Stimulated activated CD8-positive, alpha-beta memory T cell treated with anti-CD3 and anti-CD28 coated beads, Interleukin-4, amount 100 ng/mL, for 48 hours (primary cell): ENCODE data around the gene BABAM2.

Source experiments
- DNase-seq: peaks from one replicate; pipeline ENCODE4 v3.0.0-alpha.2; 2020

Gene BABAM2

GRCh38 chr2:28135799-28136198 is 245.3 kb downstream of the BABAM2 start:
- DNase-seq = no peak

- DNase-seq = no peak
Observed at GRCh38 chr2:28136556-28136955, 246.0 kb downstream of the BABAM2 start.

DNA sequence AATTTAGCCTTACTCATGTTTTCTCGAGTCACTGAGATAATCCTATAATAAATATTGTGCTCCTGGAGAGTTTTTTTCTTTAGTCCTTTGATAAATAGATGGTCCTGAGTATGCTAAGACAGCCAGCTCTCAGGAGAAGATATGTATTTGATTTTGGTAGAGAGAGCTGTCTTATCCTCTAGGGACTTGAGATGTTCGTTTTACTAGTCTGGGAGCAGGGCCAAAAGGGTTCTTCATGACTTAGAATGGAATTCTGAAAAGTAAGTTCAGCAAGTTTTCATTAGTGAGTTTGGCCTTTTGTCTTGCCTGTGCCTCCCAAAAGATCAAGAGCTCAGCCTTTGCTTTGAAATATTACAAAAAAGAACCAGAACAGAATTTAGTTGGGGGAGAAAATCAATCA is 246.7 kb downstream of the BABAM2 start:
- no peak for DNase-seq

DNA sequence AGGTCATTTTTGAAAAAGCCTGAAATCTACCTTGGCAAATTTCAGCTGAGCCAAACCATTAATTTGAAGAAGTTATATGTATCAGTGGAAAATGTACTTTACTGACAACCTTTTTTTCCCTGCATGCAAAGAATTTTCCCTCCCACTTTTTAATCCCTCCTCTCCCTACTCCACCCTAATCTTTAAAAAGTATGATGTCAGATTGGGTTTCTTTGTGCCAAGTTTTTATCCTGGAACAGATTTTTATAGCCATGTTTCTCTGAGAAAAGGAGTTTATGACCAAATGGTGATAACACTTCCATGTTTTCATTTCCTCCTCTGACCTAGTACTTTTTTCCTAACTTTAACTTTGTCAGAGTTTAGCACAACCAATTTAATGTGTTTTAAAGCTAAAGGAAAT is 251.9 kb downstream of the BABAM2 start:
- DNase-seq = no peak

- no peak for DNase-seq
Observed at GRCh38 chr2:28148000-28148399, 257.5 kb downstream of the BABAM2 start.

- DNase-seq = no peak
Observed at GRCh38 chr2:28148566-28148965, 258.0 kb downstream of the BABAM2 start.

- DNase-seq = no peak
Observed at GRCh38 chr2:28150236-28150915, 259.8 kb downstream of the BABAM2 start.

DNA sequence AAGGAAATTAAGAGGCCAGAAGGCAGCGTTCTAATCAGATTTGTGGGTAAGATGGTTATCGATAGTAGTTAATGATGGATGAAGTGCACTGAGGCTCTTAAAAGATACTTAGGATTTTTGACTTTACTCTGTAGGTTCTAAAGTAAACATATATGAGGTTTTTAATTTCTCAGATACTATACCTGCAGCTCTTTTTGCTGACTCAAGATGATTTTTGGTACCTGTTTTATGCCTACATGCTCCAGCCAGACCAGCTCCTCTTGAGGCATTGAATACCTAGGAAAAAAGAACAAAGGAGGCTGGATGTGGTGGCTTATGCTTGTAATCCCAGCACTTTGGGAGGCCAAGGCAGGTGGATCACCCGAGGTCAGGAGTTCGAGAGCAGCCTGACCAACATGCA is 260.5 kb downstream of the BABAM2 start:
- DNase-seq = no peak

DNA sequence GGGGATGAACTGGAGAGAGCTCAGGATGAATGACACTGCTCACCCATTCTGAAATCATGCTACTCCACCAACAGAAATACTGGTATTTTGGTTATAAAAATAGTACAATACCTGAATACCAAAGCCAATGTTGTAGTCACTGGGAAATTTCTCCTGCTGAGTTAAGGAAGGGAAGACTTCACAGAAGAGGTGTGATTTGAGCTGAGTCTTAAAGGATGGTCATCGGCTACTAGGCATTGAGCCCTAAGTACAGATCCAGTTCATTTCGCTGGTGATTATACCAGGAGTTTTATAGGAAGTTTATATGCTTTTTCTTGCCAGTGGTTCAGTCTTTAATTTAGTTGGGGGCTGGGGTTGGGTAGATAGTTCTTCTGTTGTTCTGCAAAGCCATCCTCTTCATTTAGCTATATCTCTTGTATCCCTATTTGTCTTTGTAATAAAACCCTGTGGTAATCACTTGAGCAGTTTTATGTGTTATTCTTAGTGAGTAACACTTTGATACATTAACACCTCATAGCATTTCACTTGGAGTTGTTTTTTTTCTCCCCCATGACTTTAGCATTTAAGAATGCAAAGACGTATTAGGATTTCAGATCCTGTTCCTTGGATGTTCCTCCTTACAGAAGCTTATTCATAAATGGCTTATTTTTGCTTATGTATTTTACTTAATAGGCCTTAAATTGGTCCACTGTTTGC is 262.2 kb downstream of the BABAM2 start:
- no peak for DNase-seq

DNA sequence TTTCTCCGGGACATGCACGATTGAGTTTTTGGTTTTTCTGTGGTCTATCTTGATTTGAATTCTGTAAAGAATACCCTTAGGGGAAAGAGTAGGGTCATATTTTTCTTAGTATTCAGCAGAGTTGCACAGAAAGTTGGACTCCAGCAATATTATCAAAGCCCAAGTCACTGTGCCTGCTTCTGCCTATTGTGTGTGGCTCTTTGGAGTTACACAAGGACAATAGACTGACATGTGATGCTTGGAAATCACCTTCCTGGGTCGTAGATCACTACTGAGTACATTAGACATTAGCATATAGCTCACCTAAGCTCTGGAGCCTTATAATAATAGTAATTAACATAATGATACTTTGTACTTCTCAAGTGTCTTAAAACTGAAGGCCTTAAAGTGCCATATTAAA is 263.3 kb downstream of the BABAM2 start:
- DNase-seq = no peak

DNA sequence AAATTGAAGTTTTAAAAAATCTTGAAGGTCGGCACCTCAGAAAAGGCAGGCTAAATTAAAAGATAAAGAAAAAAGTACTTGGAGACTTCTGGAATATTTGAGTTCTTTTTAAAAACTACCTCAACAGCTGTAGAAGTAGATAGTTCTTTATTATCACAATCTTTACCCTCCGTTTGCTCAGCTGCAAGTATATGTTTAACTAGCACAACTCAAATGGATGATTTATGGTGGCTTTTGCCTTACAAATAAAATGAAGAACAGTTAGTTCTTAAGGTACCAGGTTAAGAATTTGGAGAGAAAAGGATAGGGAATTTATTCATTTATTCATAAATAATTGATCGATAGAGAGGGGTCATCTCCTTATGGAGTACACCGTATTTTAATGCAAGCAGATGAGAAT is 264.6 kb downstream of the BABAM2 start:
- no peak for DNase-seq

GRCh38 chr2:28155627-28156026 is 265.1 kb downstream of the BABAM2 start:
- no peak for DNase-seq

DNA sequence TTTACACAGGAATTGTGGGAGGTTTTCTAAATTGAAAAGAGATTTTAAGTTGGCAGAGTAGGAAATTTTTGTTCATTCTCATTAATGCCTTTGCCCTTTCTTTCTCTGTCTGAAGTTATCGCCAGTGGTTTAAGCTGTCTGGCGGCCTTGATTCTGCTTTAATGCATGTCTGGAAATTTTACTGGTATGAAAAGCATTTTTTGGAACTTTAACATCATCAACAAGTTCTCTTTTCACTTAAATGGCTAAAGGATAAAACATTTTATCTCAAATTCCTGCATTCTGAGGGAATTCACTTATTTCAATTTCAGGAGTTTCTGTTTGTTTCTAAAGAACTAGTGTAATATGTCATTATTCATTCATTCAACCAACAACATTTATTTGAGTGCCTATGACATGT is 268.3 kb downstream of the BABAM2 start:
- no peak for DNase-seq

GRCh38 chr2:28160986-28161425 is 270.5 kb downstream of the BABAM2 start:
- no peak for DNase-seq

DNA sequence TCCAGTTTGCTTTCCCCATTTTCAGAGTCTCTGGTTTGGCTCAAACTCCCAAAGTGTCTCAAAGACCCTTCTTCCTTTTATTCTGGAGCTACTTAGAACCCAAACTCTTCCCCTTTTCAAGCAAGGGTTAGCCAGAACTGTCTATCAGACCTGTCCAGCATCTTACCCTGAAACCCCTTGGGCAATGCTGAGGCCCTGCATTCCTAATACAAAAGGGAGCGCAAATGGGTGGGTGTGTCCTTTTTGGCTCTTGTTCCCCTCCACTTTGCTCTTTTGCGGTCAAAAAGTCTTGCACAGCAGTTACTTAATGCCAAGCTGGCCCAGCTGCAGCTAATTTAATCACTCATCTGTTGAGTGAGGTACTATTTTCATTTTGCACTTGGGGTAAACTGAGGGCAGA is 270.9 kb downstream of the BABAM2 start:
- DNase-seq = no peak

- DNase-seq = no peak
Observed at GRCh38 chr2:28162564-28162963, 272.0 kb downstream of the BABAM2 start.

GRCh38 chr2:28163028-28163427 is 272.5 kb downstream of the BABAM2 start:
- no peak for DNase-seq

DNA sequence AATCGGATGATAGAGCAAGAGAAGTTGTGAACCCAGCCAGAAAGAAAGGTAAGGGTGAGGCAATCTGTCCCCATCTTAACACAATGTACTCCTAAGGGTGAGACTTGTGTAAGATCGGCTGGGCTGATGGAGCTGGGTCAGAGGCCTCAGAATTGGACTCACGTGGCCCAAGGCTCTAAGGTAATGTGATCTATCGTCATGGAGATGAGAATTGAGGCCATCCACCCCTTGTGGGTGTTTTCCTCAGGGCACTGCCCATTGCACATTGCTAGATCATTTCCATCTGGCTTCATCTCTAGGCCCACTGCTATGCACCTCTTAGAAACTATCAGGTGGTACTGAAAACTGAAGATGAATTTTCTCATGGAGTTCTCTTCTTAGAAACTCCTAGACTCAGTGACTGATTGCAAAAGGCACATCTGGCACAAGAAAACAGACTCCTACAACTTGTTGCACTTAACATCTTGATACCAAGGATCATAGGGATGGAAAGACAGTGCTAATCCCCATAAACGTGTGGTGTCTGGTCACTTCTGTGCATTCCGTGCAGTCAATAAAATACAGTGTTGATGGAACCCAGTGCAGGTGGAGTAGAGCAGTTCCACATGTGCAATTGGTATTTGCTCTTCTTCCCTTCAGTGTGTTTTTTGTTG is 273.2 kb downstream of the BABAM2 start:
- DNase-seq = no peak

DNA sequence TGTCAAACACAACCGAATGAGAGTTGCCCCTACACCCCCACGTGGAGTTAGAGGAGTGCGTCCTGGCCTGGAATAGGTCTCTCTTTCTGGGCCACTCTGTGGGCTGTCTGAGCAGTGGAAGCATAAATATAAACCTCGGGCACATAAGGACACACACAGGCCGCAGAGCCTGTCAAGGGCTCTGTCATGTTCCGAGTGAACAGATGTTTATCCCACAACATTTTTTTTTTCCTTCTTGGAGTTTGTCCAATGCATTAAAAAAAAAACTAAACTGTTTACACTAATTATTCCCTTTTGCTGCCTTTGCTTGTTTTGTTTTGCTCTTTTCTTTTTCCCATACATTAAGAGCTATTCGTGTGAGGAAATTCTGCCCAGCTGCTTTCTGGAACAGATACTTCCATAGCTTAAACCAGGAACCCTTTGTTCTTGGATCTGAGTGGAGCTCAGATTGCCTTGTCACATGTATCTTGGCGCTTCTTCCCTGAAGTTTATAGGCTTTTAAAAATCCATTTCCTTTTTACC is 273.8 kb downstream of the BABAM2 start:
- no peak for DNase-seq

- DNase-seq = no peak
Observed at GRCh38 chr2:28165087-28165635, 274.6 kb downstream of the BABAM2 start.

DNA sequence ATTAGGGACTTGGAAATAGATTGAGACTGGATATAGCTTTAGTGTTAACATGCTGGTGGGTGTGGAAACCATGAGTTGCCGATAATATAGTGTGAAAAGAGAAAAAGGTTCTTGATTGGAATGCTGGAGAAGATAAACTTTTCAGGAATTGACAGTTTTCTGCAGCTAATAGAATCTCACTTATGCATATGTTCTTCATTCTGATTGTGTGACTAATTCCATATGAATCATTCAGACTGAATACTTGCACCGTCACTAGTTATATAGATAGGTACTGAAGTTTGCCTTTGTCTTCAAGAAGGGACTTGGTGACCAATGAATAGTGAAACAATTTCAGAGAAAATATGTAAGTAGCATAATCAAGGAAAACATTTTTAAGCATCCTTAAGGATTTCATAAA is 276.4 kb downstream of the BABAM2 start:
- no peak for DNase-seq

DNA sequence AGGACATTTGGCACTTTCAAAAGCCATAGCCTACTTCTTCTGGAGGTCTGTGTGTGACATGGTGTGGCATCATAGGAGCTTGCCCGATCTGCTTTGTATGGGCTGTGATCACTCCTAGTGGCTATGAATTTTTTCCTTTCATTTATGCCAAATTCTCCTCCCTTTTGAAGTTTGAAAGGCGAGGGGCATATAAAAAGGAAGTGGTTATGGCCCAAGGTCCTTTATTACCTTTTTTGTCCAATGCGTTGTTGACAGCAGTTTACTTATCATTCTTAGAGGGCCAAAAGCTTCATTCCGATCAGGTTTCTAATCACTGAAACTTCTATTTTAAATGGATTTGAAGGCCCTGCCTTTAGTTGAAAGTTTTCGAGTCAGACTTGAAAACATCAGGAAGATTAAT is 277.8 kb downstream of the BABAM2 start:
- DNase-seq = no peak

GRCh38 chr2:28169492-28169891 is 279.0 kb downstream of the BABAM2 start:
- DNase-seq = no peak
